GM10266 (cell line): Measurements from ENCODE around the gene RBM20.
A peak's percentile ranks its signal among the peaks of the same experiment; 100 is the strongest.
"Not testable (repeated sequence)": the region's sequence is repeated elsewhere in the genome, so short reads cannot be mapped to it uniquely, and the experiment has no call there.

Source experiments
- DNase-seq: peaks from one replicate; pipeline ENCODE4 v3.0.0; 2012; ENCODE audit errors: extremely low spot score
- TF ChIP-seq, protein P1 (sequence below): IDR thresholded peaks from 2 replicates; pipeline ENCODE4 v1.5.1; 2012; ENCODE audit warnings: mild to moderate bottlenecking, low read depth; ENCODE audit not compliant: control insufficient read depth, insufficient read depth; ENCODE audit errors: missing control alignments

Gene RBM20

DNA sequence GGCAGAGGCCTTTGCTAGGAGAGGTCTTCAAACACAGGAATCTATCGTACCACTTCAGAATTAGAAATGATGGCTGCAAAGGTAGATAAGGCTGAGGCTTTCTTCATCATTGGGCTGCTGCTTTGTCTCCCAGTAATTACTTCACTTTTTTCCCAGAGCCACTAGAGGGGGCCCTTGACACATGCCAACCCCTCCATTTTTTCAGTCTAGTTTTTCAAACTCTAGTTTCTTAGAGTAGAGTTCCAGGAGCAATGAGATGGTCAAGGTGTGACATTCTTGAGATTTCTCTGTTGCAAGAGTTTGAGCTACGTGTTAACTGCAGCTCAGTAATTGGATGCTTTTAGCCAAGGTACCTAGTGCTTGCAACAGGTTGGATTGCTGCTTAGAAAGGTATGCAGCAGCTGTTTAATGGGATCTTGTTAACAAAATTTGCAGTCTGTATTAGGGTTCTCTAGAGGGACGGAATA is 33.8 kb upstream of the RBM20 start:
- TF ChIP-seq, protein P1, sequence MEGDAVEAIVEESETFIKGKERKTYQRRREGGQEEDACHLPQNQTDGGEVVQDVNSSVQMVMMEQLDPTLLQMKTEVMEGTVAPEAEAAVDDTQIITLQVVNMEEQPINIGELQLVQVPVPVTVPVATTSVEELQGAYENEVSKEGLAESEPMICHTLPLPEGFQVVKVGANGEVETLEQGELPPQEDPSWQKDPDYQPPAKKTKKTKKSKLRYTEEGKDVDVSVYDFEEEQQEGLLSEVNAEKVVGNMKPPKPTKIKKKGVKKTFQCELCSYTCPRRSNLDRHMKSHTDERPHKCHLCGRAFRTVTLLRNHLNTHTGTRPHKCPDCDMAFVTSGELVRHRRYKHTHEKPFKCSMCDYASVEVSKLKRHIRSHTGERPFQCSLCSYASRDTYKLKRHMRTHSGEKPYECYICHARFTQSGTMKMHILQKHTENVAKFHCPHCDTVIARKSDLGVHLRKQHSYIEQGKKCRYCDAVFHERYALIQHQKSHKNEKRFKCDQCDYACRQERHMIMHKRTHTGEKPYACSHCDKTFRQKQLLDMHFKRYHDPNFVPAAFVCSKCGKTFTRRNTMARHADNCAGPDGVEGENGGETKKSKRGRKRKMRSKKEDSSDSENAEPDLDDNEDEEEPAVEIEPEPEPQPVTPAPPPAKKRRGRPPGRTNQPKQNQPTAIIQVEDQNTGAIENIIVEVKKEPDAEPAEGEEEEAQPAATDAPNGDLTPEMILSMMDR, result peak; percentile 70
- DNase-seq, result peak; percentile 53

DNA sequence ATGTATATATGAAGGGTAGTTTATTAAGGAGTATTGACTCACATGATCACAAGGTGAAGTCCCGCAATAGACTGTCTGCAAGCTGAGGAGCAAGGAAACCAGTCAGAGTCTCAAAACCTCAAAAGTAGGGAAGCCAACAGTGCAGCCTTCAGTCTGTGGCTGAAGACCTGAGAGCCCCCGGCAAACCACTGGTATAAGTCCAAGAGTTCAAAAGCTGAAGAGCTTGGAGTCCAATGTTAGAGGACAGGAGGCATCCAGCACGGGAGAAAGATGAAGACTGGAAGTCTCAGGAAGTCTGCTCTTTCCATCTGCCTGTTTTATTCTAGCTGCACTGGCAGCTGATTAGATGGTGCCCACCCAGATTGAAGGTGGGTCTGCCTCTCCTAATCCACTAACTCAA is 33.4 kb upstream of the RBM20 start:
- DNase-seq, result not testable (repeated sequence)

DNA sequence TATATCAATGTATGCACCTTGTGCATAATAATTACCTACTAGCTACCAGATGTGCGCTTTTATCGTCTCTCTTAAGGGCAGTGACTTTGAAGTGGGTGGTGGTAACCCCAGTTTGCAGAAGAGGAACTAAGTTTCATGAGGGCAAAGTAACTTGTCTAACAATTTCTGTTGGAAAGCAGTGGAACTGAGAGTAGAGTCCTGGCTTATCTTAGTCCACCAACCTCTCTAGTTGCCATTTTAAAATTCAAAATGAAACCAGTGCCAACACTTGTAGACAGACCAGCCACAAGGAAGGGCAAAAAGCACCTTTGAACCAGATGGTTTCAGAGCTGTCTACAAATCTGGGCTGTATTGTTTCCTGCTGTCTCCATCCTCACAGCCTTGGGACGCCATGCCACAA is 32.0 kb upstream of the RBM20 start:
- TF ChIP-seq, protein P1, result no peak
- no peak for DNase-seq

DNA sequence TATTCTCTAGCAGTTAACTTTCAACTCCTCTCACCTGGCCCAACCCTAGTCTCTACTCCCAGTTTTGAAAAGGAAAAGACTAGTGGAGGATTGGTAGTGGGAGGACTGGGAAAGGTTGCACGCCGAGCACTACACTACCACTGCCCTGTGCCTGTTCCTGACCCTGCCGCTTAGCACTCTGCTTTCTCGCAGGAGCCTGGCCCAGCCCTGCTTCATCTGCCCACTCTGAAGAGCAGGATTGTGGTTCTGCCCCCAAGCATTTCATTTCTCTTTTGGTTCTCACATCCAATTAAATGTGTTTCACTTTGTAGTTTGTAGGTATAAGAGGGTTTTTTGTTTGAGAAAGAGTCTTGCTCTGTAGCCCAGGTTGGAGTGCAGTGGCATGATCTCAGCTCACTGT is 31.5 kb upstream of the RBM20 start:
- TF ChIP-seq, protein P1, result no peak
- no peak for DNase-seq

DNA sequence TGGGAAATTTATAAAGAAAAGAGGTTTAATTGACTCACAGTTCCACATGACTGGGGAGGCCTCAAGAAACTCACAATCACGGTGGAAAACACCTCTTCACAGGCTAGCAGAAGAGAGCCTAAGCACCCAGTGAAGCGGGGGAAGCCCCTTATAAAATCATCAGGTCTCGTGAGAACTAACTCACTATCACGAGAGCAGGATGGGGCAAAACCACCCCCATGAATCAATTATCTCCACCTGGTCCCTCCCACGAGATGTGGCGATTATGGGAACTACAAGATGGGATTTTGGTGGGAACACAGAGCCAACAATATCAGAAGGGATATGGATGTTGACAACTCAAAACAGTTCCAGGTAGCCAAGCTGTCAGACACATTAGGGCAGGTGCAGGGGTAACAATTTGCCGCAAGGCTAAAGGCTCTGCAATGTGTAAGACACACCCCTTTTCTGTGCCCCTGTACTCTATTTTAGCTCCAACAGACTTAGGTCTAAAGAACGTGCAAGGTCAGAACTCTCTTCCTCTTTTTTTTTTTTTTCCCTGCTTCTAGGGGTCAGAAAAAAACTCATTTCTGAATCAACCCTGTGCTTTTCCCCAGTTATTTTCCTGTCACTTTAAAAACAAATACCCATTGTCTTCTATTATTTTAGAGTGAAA is 30.7 kb upstream of the RBM20 start:
- peak; percentile 26 for DNase-seq
- TF ChIP-seq, protein P1, result no peak

DNA sequence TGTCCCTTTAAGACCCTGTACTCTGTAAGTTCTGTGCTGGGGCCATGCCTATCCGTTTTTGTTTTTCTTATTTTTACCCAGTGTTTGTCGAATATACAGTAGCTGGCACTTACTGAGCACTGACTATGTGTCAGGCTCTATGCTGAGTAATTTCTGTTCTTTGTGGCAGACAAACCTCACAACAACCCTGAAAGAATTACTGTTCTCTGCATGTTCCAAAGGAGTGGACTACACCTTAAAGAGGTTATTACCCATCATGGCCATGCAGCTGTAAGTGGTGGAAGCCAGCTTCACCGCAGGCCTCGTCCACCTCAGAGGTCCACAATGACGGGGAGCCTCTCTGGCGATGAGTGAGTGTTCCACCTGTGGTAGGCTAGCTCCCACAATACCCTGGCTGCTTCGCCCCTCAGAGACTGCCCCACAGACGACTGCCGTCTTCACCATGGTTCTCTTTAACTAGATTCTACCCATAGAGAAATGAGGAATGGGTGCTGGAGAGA is 30.1 kb upstream of the RBM20 start:
- TF ChIP-seq, protein P1, result no peak
- no peak for DNase-seq

DNA sequence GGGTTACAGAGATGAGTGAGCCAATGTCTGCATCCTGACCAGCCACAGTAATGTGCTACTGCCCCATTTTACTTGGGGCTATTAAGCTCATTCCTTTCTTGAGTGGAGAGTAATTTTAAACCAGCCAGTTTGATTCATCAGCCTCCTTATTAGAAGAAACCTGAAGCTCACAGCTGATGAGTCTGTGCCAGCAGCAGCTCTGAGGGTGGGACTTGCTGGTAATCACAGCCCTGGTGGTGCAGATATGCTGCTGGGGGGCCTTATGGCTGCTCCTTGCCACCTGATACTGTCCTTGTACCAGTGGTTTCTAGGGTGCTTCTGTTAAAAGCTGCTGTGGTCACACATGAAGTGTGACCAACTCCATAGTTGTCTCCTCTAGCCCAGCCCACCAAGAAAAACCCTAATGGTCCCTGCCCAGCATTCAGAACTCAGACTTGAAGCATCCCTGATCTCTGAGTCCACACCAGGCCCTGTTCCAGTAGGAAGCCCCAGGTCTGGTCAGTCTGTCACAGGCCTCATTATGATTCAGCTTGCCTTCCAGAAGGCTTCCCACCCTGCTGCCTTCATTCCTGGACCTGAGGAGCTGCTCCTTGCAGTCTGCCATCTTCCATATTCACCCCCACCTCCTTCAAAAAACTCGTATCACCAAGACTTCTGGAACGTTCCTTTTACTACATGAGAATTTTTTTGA is 28.9 kb upstream of the RBM20 start:
- no peak for DNase-seq
- TF ChIP-seq, protein P1, result no peak

DNA sequence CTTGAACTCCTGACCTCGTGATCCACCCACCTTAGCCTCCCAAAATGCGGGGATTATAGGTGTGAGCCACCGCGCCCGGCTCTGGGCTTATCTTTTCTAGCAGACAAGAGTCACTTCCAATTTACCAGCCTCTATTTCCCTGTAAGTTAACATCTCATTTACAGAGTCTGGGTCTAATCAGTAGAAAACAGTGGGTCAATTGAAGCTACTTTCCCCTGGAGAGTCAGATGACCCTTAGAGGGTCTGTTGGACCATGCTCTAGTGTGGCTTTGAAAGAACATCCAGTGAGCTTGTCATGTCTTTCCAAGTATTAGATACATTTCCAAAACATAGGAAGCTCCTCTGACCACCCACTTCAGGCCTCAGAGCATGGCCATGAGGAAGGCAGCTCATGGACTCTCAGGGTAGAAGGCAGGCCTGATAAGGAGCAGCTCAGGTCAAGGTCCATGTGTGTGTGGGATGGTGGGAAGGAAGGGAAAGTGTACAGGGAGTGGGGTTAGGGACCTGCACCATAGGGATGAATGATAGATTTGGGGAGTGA is 27.6 kb upstream of the RBM20 start:
- no peak for DNase-seq
- TF ChIP-seq, protein P1, result no peak
